ENCODE data around the gene UBB.

UBB gene

GRCh38 chr17:16419074-16419928, 38.4 kb downstream of the UBB start:
- DNase-seq = peak; percentile 91

DNA sequence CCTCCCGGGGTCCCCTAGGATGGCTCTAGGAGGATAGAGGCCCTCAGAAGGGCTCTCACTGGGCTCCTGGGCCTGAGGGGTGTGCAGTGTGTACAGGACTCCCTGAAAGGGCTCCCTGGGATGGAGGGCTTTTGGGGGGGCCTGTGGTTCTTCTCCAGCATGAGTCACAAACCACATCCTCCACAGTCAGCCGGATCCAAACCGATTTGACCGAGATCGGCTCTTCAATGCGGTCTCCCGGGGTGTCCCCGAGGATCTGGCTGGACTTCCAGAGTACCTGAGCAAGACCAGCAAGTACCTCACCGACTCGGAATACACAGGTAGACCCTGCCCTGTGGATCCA, 39.0 kb downstream of the UBB start:
- no peak for DNase-seq

- DNase-seq = no peak
Observed at GRCh38 chr17:16422416-16422815, 41.5 kb downstream of the UBB start.

DNA sequence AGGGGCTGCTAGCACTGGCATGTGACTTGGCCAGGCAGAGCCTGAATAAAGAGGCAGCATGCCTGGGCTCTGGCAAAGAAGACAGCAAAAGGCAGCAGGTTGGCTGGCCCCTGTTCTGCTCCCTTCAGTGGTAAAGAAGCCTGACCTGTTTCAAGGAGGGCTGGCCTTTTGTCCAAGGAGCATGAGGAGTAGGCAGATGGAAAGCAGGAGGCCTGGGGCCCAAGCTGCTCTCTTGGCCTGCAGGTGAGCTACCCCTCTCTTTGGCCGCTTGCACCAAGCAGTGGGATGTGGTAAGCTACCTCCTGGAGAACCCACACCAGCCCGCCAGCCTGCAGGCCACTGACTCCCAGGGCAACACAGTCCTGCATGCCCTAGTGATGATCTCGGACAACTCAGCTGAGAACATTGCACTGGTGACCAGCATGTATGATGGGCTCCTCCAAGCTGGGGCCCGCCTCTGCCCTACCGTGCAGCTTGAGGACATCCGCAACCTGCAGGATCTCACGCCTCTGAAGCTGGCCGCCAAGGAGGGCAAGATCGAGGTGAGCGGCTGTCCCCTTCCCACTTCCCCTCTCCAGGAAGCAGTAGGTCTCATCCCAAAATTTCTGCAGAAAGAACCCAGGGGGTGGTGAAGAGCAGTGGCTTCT, 42.5 kb downstream of the UBB start:
- DNase-seq = no peak

DNA sequence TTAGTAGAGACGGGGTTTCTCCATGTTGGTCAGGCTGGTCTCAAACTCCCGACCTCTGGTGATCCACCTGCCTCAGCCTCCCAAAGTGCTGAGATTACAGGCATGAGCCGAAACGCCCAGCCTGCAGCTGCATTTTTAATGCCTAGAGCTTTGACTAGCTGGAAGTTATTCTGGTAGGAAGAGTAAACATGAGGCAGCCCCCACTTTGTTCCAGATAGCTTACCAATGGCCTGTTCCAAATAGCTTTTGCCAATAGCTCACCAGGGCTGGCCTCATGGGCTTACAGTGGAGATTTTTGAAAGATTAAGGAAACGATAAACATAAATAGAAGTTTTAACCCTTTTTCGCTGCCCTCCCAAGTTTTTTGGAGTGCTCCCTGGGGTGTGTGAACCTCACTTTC, 44.3 kb downstream of the UBB start:
- no peak for DNase-seq

DNA sequence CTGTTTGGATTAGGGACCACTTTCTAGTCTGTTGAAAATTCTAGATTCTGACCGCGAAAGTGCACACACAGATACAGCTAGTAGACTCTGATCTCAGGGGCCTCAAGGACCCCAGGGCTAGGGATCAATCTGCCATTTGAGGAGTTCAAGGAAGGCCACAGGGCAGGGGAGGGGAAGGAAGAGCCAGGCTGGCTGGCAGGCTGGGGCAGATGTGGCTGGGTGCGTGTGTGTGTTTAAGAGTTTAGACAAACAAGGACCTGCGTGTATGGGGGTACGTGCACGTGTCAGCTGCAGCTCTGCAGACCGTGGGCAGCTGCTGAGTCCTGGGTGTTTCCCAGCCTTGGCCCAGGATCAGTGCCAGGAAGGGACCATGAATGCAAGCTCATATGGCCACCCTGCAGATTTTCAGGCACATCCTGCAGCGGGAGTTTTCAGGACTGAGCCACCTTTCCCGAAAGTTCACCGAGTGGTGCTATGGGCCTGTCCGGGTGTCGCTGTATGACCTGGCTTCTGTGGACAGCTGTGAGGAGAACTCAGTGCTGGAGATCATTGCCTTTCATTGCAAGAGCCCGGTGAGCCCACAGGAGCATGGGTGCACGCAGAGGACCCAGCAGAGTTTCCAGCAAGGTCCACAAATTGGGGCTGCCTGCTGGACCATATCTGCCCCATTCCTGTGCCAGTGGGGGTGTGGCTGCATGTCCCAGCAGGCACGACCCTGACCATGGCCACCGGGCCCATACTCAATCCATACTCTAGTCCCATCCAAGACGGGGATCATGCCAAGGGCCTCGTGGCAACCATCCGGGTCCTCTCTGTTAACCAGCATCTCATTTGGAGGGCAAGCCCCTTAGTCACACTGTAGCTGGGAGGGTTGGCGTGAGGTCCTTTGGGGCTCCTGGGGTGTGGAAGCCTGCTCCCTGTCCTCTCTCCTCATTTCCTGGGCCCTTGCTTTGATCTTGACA, 45.1 kb downstream of the UBB start:
- no peak for DNase-seq

- no peak for DNase-seq
Observed at GRCh38 chr17:16427020-16427419, 46.1 kb downstream of the UBB start.

- no peak for DNase-seq
Observed at GRCh38 chr17:16428098-16428882, 47.4 kb downstream of the UBB start.

GRCh38 chr17:16429083-16429482, 48.2 kb downstream of the UBB start:
- DNase-seq = no peak

- no peak for DNase-seq
Observed at GRCh38 chr17:16430650-16431049, 49.8 kb downstream of the UBB start.

- no peak for DNase-seq
Observed at GRCh38 chr17:16432017-16432416, 51.1 kb downstream of the UBB start.

Measured in kidney glomerular epithelial cell (primary cell).